GM20000 (cell line): ENCODE results near the gene LUC7L.

ENCODE experiments used
- DNase-seq: peaks from one replicate; pipeline ENCODE4 v3.0.0; 2012; ENCODE audit warnings: low spot score
- TF ChIP-seq, protein P1 (sequence below): IDR thresholded peaks from 2 replicates; pipeline ENCODE4 v1.5.1; 2012; ENCODE audit warnings: mild to moderate bottlenecking, control low read depth; ENCODE audit errors: extremely low read depth, missing control alignments

LUC7L gene

DNA sequence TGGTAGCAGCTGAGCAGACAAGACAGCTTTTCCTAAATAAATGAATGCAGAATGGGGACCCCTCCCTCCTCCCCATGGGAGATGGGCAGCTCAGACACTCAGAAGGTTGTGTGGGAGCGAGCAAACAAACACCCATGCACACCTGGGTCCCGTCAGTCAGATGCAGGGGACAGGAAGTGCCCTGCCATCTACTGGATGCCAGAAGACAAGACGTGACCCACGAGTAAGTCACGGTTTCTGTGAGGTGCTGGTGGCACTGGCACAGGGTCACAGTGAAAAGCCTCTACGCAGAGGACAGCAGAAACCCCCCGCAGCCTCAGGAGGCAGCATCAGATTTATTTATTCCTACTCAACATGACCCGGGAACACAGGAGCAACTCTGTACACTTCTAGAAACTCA, 40.6 kb downstream of the LUC7L start:
- TF ChIP-seq, protein P1, sequence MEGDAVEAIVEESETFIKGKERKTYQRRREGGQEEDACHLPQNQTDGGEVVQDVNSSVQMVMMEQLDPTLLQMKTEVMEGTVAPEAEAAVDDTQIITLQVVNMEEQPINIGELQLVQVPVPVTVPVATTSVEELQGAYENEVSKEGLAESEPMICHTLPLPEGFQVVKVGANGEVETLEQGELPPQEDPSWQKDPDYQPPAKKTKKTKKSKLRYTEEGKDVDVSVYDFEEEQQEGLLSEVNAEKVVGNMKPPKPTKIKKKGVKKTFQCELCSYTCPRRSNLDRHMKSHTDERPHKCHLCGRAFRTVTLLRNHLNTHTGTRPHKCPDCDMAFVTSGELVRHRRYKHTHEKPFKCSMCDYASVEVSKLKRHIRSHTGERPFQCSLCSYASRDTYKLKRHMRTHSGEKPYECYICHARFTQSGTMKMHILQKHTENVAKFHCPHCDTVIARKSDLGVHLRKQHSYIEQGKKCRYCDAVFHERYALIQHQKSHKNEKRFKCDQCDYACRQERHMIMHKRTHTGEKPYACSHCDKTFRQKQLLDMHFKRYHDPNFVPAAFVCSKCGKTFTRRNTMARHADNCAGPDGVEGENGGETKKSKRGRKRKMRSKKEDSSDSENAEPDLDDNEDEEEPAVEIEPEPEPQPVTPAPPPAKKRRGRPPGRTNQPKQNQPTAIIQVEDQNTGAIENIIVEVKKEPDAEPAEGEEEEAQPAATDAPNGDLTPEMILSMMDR, result no peak
- peak; percentile 42 for DNase-seq

DNA sequence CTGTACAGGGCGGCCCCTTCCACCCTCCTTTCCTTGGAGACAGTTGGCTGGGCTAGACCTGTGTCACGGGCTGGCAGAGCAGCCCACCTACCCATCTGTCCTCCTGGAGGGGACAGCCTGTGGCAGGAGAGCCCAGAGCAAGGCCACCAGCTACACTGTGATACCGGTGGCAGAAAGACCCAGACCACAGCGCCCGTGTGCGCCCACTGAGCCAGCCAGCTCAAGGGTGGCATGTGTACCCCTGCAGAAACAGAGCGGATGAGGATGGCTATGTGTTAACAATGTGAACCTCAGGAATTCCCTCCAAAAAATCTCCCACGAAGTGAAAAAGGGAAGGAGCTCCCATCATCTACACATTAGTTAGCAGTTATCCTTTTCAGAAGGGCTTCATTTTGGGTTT, 41.9 kb downstream of the LUC7L start:
- TF ChIP-seq, protein P1, result no peak
- DNase-seq, result no peak

DNA sequence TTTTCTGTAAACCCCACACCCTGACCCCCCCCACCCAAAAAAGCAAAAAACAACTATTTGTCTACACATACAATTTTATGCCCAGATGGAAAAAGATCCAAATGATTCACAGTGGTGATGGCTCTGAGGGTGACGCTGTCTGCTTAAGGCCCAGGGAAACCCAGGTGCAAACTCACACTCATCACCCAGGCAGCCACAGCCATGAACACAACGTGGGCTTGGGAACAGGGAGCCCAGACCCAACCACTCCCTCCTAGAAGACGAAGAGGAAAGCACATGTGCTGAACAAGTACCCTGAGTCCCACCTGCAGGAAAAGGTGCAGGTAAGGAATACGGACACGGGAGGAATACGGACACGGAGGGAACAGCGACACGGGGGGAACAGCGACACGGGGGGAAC, 43.6 kb downstream of the LUC7L start:
- TF ChIP-seq, protein P1, result no peak
- no peak for DNase-seq

DNA sequence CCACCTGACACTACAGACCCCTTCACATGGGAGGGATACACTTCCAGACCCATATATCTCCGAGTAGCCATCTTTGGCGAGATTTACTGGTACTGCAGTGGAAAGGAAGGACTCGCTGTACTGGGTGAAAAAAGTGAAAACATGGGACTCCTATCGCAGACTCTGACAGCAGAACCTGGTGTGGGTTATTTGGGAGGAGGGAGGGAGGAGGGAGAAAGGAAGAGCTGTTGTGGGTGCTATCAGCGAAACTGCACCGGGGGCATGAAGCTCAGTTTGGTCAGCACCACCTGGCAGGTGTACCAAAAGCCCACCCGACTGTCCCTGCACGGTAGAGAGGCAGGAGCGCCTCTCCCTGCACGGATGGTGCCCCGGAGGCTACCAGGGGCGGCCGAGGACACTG, 44.0 kb downstream of the LUC7L start:
- TF ChIP-seq, protein P1, result no peak
- no peak for DNase-seq

DNA sequence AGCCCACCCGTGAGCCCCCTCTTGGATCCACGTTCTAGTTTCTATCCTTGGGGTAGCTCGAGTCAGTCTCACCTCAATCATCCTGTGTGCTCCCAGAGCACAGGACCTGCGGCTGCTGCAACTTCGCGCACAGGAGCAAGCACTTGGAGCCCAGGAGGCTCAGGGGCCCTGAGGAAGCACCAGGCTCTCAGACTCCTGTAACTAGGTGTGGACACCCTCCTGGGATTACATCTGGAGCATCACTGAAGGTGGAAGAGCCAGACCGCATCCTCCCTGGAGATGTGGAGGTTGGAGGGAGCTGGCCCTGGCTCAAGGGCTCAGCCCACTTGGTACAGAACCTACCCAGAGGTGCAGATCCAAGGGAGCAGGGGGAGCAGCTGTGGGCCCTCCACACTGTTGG, 46.2 kb downstream of the LUC7L start:
- DNase-seq, result no peak
- TF ChIP-seq, protein P1, result no peak

DNA sequence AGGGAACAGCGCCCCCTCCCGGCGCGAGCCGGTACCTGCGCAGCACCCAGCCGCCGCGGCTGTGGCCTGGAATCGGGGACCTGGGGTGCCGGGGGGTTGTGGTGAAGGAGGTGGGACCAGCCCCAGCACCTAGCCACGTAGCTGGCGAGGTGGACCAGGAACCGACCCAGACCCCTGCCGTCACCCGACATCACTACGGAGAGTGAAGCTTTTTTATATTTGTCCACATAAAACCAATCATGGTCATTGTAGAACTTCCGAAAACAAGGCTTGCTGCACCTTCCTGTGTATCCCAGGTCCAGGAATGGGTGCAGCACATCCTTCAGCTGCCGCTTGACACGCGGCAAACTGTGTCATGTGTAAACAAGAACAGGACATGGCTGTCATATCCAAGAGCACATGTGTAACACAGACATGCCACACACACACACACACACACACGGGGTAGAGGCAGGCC, 47.7 kb downstream of the LUC7L start:
- DNase-seq, result no peak
- TF ChIP-seq, protein P1, result peak; percentile 81

DNA sequence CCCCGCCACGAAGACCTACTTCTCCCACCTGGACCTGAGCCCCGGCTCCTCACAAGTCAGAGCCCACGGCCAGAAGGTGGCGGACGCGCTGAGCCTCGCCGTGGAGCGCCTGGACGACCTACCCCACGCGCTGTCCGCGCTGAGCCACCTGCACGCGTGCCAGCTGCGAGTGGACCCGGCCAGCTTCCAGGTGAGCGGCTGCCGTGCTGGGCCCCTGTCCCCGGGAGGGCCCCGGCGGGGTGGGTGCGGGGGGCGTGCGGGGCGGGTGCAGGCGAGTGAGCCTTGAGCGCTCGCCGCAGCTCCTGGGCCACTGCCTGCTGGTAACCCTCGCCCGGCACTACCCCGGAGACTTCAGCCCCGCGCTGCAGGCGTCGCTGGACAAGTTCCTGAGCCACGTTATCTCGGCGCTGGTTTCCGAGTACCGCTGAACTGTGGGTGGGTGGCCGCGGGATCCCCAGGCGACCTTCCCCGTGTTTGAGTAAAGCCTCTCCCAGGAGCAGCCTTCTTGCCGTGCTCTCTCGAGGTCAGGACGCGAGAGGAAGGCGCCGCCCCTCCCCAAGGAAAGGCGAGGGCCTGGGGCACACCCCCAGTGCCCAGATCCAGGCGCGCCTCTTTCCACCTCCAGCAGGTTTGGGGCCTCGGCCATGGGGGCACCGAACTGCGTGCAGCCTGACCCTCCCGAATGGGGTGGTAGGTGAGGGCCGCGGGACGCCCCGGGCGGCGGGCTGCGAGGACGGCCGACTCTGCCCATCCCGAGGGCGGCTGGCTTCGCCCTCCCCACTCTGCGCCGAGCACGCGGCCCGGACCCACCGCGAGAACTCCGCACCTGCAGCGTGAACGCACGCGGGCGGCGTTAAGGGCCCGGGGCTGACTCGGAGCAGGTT, 48.3 kb downstream of the LUC7L start:
- TF ChIP-seq, protein P1, result peak; percentile 25
- peak; percentile 96 for DNase-seq
